K562 (cell line): ENCODE data around the gene PPT2. TPM values are rescaled to one million over a fixed set of nuclear protein-coding genes. Genes with fewer than 3 reads are reported as not detected.

Source experiments
- CEBPB ChIP-seq: fragments of 450-650 bp; IDR thresholded peaks from 2 replicates; pipeline ENCODE4 v1.6.1; 2016; ENCODE audit warnings: missing genetic modification characterization, missing compliant biosample characterization
- COPS2 ChIP-seq: fragments of 450-650 bp; conservative IDR thresholded peaks from 2 replicates; pipeline ENCODE4 v1.6.1; 2016; ENCODE audit warnings: mild to moderate bottlenecking, moderate library complexity
- GABPA ChIP-seq: fragments of 200-800 bp; sonication (Bioruptor generic); conservative IDR thresholded peaks from 2 replicates; pipeline ENCODE4 v1.6.1; 2016; ENCODE audit warnings: low read depth, missing genetic modification characterization, missing compliant biosample characterization
- HDAC8 ChIP-seq: fragments of 450-650 bp; IDR thresholded peaks from 2 replicates; pipeline ENCODE4 v1.6.1; 2016; ENCODE audit warnings: mild to moderate bottlenecking, missing genetic modification characterization, moderate library complexity, missing compliant biosample characterization
- IRF9 ChIP-seq: fragments of 450-650 bp; IDR thresholded peaks from 2 replicates; pipeline ENCODE4 v1.6.1; 2016; ENCODE audit warnings: missing biosample characterization, missing genetic modification characterization
- JUN ChIP-seq, 2 experiments: sonication (generic) in 1 of 2; formaldehyde crosslinking in 1 of 2; IDR thresholded peaks; 2 replicates each; pipeline versions ENCODE4 v1.6.1 to v1.8.0; 2012 to 2022; ENCODE audit warnings: borderline replicate concordance in 2 of 2, mild to moderate bottlenecking in 2 of 2, improper control_type of control experiment in 1 of 2, low read depth in 1 of 2, low read length in 1 of 2, missing genetic modification reagents in 1 of 2
- KDM2B ChIP-seq: fragments of 250-450 bp; sonication (Bioruptor Pico); IDR thresholded peaks from 2 replicates; pipeline ENCODE4 v1.8.0; 2021; ENCODE audit warnings: mild to moderate bottlenecking, moderate library complexity
- MCM3 ChIP-seq: fragments of 450-650 bp; IDR thresholded peaks from 2 replicates; pipeline ENCODE4 v1.6.1; 2016
- MTA1 ChIP-seq: fragments of 450-650 bp; IDR thresholded peaks from 2 replicates; pipeline ENCODE4 v1.6.1; 2017; ENCODE audit warnings: borderline replicate concordance
- MTA2 ChIP-seq: fragments of 450-650 bp; IDR thresholded peaks from 2 replicates; pipeline ENCODE4 v1.6.1; 2016; ENCODE audit warnings: low read depth
- NKRF ChIP-seq: fragments of 450-650 bp; IDR thresholded peaks from 2 replicates; pipeline ENCODE4 v1.6.1; 2016; ENCODE audit warnings: borderline replicate concordance
- PHTF2 ChIP-seq: fragments of 250-450 bp; sonication (Bioruptor Pico); IDR thresholded peaks from 2 replicates; pipeline ENCODE4 v1.5.0; 2021; ENCODE audit warnings: mild to moderate bottlenecking
- RBM17 ChIP-seq: fragments of 200-400 bp; formaldehyde crosslinking; IDR thresholded peaks from 2 replicates; pipeline ENCODE4 v1.6.1; 2017; ENCODE audit warnings: low read depth, mild to moderate bottlenecking, low read length, borderline replicate concordance
- TRIM24 ChIP-seq, 2 experiments: fragments of 450-650 bp; IDR thresholded peaks; 2 replicates each; pipeline ENCODE4 v1.6.1; 2016
- ZBED1 ChIP-seq: IDR thresholded peaks from 2 replicates; pipeline ENCODE4 v1.6.1; 2014
- ZC3H11A ChIP-seq: IDR thresholded peaks from 2 replicates; pipeline ENCODE4 v1.6.1; 2012; ENCODE audit warnings: low read depth, low read length, improper control_type of control experiment
- ZHX1 ChIP-seq: fragments of 150-350 bp; conservative IDR thresholded peaks from 2 replicates; pipeline ENCODE4 v1.6.1; 2014; ENCODE audit warnings: low read length
- ZNF12 ChIP-seq: sonication (generic); formaldehyde crosslinking; IDR thresholded peaks from 2 replicates; pipeline ENCODE4 v1.4.0; 2020; ENCODE audit warnings: mild to moderate bottlenecking, missing genetic modification reagents
- ZNF316 ChIP-seq: fragments of 450-650 bp; IDR thresholded peaks from 2 replicates; pipeline ENCODE4 v1.6.1; 2016
- ZNF436 ChIP-seq: fragments of 250-450, 450-650 bp; sonication (Bioruptor Pico); formaldehyde crosslinking; IDR thresholded peaks from 2 replicates; pipeline ENCODE4 v1.7.0; 2020; ENCODE audit warnings: mild to moderate bottlenecking
- ZNF668 ChIP-seq: fragments of 250-450 bp; sonication (Bioruptor Pico); IDR thresholded peaks from 2 replicates; pipeline ENCODE4 v1.8.0; 2022; ENCODE audit warnings: mild to moderate bottlenecking, inconsistent platforms
- ZNF77 ChIP-seq: fragments of 250-450 bp; sonication (Bioruptor Pico); IDR thresholded peaks from 2 replicates; pipeline ENCODE4 v1.5.0; 2020
- polyA plus RNA-seq, 8 experiments: library from polyadenylated mRNA; depleted of rRNA in 4 of 8; stranded (reverse) in 5 of 8; unstranded in 3 of 8; fragments of >200 nt; fragmentation: Nextera tagmentation in 2 of 8; fragmentation: Illumina TruSeq in 1 of 8; extraction: Ambion mirVana in 2 of 8; extraction: Trizol in 1 of 8; gene quantifications; 2 replicates each; pipeline versions ENCODE4 v1.2.1 to v1.2.3, GENCODE V29; 2011 to 2014; ENCODE audit warnings: inconsistent platforms in 1 of 8, missing spikeins in 1 of 8
- total RNA-seq, 7 experiments: library from RNA; depleted of rRNA in 6 of 7; stranded (reverse); fragments of >200 nt in 6 of 7; fragmentation: Illumina TruSeq in 2 of 7; extraction: Trizol in 2 of 7; gene quantifications; 2 replicates each; pipeline versions ENCODE4 v1.2.1 to v1.2.3, GENCODE V29; 2011 to 2021; ENCODE audit warnings: low replicate concordance in 1 of 7
- TF ChIP-seq, protein P1 (sequence below), 2 experiments: fragments of 450-650 bp in 1 of 2; sonication (generic) in 1 of 2; formaldehyde crosslinking in 1 of 2; IDR thresholded peaks in 1 of 2; conservative IDR thresholded peaks in 1 of 2; 2 replicates each; pipeline versions ENCODE4 v1.6.1 to v1.8.1; 2016 to 2023; ENCODE audit warnings: mild to moderate bottlenecking in 2 of 2, moderate library complexity in 2 of 2, inconsistent platforms in 1 of 2, missing genetic modification reagents in 1 of 2
- TF ChIP-seq, protein P2 (sequence below): fragments of 450-650 bp; formaldehyde crosslinking; IDR thresholded peaks from 2 replicates; pipeline ENCODE4 v1.4.0; 2022; ENCODE audit warnings: mild to moderate bottlenecking, moderate library complexity

PPT2 gene
- total and polyA plus RNA-seq, 9 of the 15 experiments (the other 6 are each of a cell fraction or from before 2014, with no cell fraction given): 27.4 to 98.8 (median 69.9) TPM

DNA sequence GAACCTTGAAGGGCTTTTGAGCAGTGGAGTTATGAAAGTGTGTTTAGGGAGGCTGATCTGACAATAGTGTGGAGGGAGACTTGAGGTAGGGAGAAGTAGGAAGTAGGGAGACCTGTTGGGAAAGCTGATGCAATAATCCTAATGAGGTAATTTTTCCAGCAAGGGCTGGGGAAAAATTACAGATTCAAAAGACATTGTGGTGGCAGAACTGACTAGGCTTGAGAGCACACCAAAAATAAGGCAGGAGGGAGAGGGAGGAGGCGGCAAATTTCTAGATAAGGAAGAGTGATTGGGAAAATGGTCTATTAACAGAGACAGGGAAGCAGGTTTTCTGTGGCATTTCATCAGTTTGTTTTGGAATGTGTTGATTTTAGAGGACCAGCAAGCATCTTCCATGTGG is 7.7 kb upstream of the PPT2 start (continued):
- no peak for TF ChIP-seq NKRF
- TF ChIP-seq MCM3: no peak
- no peak for TF ChIP-seq ZNF436
- TF ChIP-seq IRF9: no peak
- no peak for TF ChIP-seq ZC3H11A
- no peak for TF ChIP-seq COPS2
- TF ChIP-seq KDM2B (CRISPR knock-in tag): no peak
- no peak for TF ChIP-seq ZNF668 (CRISPR knock-in tag)
- no peak for TF ChIP-seq MTA2
- TF ChIP-seq MTA1: no peak
- peak; percentile 70 for TF ChIP-seq CEBPB (tag)
- TF ChIP-seq ZNF316: no peak
- TF ChIP-seq PHTF2 (CRISPR knock-in tag): no peak
- 0 out of 2 replicates have a peak, but pooled peaks have one; percentile 38 for TF ChIP-seq JUN (IDR thresholded peaks at IDR 0.05; ENCODE audit: borderline replicate concordance, low read depth, low read length)
- no peak for TF ChIP-seq JUN (CRISPR knock-in tag; IDR thresholded peaks at IDR 0.05; ENCODE audit: borderline replicate concordance)
- TF ChIP-seq TRIM24 (IDR thresholded peaks at IDR 0.05): peak; percentile 40 to 43; a peak in 1 of 4 replicates
- TF ChIP-seq, protein P1, sequence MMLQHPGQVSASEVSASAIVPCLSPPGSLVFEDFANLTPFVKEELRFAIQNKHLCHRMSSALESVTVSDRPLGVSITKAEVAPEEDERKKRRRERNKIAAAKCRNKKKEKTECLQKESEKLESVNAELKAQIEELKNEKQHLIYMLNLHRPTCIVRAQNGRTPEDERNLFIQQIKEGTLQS (IDR thresholded peaks at IDR 0.05): peak; percentile 86
- TF ChIP-seq, protein P1 (CRISPR knock-in tag; conservative IDR thresholded peaks at IDR 0.05): no peak
- TF ChIP-seq ZNF77 (CRISPR knock-in tag): no peak
- TF ChIP-seq HDAC8: no peak
- no peak for TF ChIP-seq ZNF12 (CRISPR knock-in tag)
- TF ChIP-seq ZBED1: no peak
- 0 out of 2 replicates have a peak, but pooled peaks have one; percentile 3 for TF ChIP-seq GABPA
- TF ChIP-seq RBM17: no peak
- TF ChIP-seq, protein P2, sequence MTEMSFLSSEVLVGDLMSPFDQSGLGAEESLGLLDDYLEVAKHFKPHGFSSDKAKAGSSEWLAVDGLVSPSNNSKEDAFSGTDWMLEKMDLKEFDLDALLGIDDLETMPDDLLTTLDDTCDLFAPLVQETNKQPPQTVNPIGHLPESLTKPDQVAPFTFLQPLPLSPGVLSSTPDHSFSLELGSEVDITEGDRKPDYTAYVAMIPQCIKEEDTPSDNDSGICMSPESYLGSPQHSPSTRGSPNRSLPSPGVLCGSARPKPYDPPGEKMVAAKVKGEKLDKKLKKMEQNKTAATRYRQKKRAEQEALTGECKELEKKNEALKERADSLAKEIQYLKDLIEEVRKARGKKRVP (CRISPR knock-in tag): peak; percentile 72
- no peak for TF ChIP-seq ZHX1
